ENCODE data around the gene PCDH1.

DNA sequence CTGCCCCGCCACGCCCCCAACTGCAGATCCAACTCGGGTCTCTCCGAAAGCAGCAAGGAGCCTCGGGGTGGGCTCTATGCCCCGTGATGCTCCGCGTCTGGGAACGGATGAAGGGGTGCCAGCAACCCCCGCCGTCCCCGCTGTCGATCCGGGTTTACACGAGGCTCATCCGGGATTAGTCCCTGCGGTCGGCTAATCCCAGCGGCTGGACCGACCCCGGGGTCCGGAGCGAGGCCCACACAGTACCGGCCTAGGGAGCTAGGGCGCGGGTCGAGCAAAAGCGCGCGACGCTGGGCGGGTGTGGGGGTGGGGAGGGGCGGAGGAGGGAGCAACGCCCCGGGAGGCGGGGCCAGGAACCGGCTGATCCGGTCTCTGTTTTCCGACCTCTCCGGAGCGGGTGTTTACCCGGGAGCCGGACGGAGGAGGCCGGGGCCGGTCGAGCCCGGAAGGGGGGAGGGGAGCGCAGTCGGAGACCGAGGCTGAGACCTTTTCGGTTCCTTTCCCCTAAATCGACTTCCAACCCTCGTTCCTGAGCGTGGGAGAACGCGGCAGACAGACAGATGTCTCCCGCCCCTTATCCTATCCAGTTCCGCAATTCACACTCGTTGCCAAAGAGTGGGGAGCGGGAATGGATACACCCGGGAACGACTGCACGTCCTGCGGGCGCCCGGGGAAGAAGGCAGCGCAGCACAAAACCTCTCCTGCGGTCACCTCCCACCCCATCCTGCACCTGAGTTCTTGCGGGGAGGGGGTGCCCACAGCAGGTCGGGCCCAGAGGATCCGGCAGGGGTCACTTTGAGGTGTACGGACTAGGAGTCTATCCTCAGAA lies 28.6 kb downstream of the PCDH1 start:
- TF ChIP-seq, protein P1, sequence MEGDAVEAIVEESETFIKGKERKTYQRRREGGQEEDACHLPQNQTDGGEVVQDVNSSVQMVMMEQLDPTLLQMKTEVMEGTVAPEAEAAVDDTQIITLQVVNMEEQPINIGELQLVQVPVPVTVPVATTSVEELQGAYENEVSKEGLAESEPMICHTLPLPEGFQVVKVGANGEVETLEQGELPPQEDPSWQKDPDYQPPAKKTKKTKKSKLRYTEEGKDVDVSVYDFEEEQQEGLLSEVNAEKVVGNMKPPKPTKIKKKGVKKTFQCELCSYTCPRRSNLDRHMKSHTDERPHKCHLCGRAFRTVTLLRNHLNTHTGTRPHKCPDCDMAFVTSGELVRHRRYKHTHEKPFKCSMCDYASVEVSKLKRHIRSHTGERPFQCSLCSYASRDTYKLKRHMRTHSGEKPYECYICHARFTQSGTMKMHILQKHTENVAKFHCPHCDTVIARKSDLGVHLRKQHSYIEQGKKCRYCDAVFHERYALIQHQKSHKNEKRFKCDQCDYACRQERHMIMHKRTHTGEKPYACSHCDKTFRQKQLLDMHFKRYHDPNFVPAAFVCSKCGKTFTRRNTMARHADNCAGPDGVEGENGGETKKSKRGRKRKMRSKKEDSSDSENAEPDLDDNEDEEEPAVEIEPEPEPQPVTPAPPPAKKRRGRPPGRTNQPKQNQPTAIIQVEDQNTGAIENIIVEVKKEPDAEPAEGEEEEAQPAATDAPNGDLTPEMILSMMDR (IDR thresholded peaks at IDR 0.05; ENCODE audit: insufficient read depth, low read depth, low read length) = no peak
- no peak for TF ChIP-seq EZH2 (IDR thresholded peaks at IDR 0.05; ENCODE audit: insufficient read depth, low read length)

All from astrocyte (in vitro differentiated cells and primary cell).